Stimulated activated CD4-positive, alpha-beta T cell treated with anti-CD3 and anti-CD28 coated beads, TNF-alpha, amount 100 ng/mL, for 48 hours (primary cell): ENCODE data around the gene SLC52A1.
"Not testable (repeated sequence)": the region's sequence is repeated elsewhere in the genome, so short reads cannot be mapped to it uniquely, and the experiment has no call there.

Experiments
- DNase-seq, 3 donors: peaks; one replicate each; pipeline ENCODE4 v3.0.0-alpha.2; 2020; ENCODE audit warnings: low read depth in 3 of 3

Gene SLC52A1

DNA sequence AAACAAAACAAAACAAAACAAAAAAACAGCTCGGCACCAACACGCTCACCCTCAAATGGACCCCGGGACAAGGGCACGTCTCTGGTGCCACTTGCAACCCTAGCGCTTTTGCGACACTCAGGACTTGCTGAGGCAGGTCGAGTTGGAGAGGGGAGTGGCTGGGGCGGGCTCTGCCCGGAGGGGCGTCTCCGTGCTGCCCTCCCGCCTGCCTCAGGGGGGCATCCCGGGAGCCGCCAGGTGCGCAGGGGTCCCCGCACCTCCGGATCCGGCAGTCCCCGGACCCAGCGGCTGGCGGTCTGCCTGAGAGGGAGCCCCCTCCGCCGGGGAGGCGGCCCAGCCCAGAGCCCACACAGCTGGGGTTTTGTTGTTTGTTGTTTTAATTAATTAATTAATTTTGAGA is at the start of gene SLC52A1:
TSS of gene SLC52A1 (minus strand) at position 112 of the 400 bp plus-strand sequence. CDS start 820 bp downstream, outside the sequence.
- DNase-seq = no peak

DNA sequence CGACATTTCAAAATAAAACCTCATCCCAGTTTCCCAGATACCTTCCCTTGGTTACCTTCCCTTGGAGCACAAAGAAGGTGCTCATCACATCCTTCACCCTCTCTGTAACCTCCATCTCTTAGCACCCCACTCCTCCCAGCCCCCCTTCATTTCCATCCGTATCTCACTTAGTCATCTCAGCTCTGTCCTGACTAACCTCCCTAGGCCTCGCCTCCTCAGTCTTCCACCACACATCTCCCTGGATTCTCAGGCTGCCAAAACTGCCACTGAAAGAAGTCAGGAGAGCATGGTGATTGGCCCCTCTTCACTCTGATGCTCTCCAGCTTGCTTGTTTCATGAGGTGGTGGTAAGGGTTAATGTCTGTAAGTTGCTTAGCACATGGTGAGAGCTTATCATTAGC is 45.4 kb upstream of the SLC52A1 start:
- DNase-seq = peak in 1 of 3 donors; percentile 5

DNA sequence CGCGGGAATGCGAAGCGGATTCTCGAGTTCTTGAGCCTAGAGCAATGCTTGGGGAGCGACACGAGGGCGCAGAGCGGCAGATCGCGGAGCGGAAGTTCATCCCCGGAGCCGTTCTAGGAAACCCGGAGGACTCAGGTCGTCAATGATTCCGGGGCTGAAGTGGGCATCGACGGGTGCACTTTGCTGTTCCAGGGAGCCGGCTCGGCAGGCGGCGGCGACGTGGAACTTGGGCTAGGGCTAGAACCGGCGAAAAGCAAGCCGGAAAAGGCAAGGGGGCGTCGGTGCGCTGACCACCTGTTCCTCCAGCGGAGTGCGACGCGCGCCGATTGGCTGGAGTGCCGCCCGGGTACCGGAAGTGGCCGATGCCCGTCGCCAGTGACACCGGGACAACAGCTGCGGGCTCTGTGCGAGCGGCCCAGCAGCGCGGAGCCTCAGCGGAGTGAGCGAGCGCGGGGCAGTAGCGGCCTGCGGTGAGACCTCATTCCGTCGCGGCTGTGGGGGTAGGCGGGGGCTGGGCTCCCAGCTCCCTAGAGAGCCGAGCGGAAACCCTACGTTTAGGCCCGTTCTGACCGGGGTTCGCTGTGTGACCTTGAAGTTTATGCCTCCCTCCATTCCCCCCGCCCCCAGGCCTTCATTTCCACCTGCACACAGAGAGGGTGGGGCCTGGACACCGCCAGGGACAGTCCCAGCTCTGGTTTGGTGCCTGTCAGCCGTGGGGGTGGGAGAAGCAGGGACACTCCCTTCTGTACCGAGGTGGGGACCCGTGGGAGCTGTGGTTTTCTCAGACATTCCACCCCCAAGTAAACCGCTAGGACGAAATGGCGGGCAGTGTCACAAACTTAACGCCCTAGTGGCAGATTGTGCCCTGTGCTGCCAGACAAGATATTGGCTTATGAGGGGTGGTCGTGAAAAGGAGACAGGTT is 43.1 kb upstream of the SLC52A1 start, which contains the start of gene ZFP3:
TSS of gene ZFP3 (plus strand) at position 362 of the 923 bp plus-strand sequence. CDS start 13,038 bp downstream, outside the sequence.
- DNase-seq = peak; percentile 48 to 71 (median 62)

DNA sequence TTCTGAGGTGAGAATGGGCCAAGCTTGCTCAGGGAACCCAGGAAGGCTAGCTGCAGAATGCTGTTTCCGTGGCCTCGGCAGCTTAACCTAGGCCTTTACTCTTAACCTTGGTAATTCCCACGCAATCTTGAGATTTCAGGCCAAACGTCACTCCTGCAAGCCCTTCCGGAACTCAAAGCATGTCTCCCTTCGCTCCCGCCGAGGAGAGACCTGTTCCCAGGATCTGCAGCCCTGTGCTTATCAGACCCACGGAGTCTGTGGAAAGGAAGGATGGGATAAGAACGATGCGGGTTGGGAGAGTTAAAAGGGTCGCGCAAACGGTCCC is 42.5 kb upstream of the SLC52A1 start:
- no peak for DNase-seq

DNA sequence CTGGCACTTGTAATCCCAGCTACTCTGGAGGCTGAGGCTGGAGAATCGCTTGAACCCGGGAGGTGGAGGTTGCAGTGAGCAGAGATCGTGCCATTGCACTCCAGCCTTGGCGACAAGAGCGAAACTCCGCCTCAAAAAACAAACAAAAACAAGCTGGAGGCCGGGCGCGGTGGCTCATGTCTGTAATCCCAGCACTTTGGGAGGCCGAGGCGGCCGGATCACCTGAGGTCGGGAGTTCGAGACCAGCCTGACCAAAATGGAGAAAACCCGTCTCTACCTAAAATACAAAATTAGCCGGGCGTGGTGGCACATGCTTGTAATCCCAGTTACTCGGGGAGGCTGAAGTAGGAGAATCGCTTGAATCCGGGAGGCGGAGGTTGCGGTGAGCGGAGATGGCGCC is 42.0 kb upstream of the SLC52A1 start:
- not testable (repeated sequence) for DNase-seq

DNA sequence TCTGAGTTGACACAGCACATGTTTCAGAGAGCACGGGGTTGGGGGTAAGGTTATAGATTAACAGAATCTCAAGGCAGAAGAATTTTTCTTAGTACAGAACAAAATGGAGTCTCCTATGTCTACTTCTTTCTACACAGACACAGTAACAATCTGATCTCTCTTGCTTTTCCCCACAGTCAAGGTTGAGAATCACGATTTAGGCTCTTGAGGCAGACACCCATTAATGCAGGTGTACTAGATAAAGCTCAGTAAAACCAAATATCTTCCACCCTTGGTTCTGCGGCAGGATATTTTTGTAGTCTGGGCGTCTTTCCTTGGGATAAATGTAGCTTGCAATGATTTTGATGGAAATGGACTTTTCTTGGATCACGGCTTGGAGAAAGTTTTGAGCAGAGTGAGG is 40.2 kb upstream of the SLC52A1 start:
- DNase-seq = not testable (repeated sequence)

DNA sequence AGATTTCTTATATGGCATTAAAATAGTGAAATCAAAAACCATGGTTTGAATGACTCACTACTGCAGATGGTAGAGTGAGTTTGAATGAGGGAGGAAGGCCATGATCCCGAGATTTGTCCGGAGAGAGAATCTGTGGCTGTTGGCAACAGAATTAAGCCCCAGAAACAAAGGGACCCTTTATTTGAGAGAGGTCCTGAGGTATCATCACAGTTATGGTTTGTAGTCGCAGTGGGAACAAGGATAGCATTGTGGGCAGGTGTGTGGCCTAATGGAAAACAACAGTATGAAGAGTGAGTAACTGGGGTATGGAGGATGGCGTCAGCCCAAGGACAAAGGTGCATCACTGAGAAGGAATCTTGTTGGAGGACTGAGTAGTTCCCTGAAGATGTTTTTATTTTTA is 34.5 kb upstream of the SLC52A1 start:
- no peak for DNase-seq

DNA sequence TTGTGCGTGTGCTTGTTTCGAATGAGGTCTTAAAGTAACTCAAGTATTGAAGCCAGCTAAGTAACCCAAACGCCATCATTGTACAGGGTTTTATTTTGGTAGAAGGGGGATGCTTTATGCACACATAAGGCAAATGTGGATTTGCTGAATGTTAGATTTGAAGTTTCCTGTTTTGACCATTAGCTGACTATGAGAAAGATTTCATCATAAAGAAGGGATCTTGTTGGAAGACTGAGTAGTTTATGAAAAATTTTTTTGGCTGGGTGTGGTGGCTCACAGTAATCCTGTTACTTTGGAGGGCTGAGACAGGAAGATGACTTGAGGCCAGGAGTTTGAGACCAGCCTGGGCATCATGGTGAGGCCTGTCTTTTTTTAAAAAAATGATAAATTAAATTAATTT is 33.0 kb upstream of the SLC52A1 start:
- DNase-seq = no peak

DNA sequence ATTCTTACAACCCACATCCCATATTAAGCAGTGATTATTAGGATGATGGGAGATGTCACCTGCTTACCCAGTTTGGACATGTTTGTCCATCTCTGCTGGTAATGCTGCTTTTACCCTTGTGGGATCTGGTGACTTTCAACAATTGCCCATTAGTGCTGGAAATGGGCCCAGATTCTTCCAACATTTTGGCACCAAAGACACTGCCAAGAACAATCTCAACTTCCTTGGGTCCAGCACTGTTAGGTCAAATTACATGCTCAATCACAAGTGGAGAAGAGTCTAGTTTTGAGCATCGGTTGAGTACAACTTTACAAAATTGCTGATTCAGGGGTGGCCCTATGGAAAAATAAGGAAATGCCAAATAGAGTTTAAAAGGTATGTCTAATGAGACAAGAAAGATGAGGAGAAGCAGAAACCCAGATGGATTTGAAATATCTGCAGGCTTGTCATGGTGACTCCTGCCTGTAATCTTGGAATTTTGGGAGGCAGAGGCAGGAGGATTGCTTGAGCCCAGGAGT is 30.1 kb upstream of the SLC52A1 start:
- DNase-seq = no peak

DNA sequence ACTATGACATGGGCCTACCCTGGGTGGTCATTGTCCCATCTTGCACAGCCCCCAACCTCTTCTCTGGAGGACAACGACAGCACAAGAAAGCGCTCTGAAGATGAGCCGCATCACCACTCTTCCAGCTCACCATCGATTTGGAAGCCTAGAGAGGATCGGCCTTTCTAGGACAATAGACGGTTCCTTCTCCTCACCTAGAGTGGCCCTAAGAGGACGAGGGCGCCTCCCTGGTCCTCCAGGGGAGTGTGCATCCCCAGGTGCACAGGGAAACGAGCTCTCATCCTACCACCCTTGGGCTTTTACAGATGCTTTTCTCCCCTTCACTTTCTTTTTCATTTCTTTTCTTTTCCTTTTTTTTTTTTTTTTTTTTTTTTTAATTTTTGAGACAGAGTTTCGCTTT is 20.3 kb upstream of the SLC52A1 start:
- no peak for DNase-seq

DNA sequence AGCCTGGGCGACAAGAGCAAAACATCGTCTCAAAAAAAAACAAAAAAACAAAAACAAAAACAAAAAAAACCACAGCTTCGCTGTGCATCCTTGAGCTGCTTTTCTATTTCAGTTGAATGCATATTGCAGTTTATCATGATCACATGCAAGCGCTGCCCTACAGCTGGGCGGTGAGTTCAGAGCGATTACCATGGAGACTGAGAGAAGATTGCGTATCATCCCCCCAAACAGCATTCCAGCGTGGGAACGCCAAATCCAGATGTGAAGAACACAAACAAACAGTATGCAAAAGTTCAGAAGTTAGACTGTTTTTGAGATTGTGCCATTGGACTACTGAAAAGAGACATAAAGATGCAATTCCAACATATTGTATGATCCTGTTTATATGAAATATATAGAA is 15.1 kb upstream of the SLC52A1 start:
- no peak for DNase-seq

DNA sequence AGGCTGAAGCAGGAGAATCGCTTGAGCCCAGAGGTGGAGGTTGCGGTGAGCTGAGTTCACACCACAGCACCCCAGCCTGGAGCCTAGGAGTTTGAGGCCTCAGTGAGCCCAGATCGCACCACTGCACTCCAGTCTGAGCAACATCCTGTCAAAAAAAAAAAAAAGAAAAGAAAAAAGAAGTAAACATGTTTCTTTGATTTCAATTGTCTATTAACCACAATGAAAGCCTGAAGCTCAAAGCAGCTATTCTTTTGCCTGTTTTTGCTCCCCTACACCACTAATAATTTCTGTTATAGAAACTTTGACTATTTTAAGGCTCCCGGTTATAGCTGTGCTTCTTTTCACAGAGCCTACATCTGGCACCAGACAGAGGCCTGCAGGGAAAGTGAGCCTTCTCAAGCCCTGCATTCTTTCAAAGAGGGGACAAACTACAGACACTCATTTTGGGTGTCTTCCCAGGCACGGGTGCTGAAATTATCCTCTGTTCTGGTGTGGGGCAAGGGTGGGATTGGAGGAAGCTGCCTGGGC is 14.2 kb upstream of the SLC52A1 start:
- DNase-seq = no peak

DNA sequence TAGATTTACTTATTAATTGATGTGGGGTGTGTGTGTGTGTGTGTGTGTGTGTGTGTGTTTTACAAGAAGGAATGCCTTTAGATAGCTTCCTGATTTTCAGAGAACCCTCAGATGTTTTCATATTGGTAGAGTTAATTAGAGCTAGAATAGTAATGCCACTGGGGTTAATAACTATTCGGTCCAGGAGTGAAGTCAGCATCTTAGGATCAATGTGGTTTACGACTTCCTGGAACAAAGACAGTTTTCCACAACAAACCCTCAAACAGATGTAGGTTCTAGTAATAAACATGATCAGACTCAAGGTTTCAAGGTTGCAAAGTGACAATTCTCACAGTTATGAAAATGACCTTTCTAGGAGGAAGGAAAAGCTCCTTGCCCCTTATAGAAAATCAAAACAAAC is 12.2 kb upstream of the SLC52A1 start:
- no peak for DNase-seq

DNA sequence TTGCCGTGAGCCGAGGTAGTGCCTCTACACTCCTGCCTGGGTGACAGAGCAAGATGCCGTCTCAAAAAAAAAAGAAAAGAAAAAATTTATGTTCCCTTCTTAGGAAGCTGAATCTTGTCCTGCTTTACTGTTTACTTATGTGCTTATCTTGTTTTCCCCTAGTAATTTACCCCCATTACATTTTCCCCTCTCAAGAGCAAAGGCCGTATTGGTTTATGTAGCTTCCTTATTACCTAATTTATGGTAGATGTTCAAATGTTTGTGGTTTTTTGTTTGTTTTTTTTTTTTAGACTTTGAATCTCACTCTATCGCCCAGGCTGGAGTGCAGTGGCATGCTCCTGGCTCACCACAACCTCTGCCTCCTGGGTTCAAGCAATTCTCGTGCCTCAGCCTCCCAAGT is 10.3 kb upstream of the SLC52A1 start:
- DNase-seq = no peak

DNA sequence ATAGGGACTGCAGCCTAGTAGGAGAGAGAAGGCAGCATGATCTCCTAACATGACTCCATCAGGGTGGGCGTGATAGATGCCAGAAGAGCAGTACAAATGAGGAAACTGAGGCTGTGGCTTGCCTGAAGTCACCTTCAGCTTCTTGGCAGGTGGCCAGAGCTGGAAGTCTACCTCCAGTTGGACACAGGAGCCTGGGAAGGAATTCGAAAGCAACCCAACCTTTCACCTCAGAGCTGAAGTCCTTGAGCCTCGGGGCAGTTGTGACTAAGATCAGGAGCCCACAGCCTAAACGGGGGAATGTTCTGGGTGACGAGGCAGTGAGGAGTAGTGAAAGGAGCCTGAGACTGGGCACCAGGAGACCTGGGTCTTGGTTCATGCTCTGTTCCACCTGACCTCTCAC is 9.4 kb upstream of the SLC52A1 start:
- no peak for DNase-seq

DNA sequence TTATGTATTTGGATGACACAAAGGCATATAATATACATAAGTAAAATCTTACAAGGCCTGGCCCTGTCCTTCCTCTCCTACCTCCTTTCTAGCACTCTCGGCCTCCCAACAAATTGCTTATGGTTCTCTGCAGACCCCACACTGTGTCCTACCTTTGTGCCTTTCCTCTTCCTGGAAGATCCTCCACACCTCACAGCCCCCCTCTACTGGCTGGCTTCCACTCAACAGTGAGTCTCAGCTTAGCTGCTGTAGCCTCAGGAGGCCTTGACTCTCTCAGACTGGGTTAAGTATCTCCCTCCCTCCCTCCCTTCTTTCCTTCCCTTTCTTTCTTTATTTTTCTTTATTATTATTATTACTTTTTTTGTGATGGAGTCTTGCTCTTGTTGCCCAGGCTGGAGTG is 8.3 kb upstream of the SLC52A1 start:
- no peak for DNase-seq

DNA sequence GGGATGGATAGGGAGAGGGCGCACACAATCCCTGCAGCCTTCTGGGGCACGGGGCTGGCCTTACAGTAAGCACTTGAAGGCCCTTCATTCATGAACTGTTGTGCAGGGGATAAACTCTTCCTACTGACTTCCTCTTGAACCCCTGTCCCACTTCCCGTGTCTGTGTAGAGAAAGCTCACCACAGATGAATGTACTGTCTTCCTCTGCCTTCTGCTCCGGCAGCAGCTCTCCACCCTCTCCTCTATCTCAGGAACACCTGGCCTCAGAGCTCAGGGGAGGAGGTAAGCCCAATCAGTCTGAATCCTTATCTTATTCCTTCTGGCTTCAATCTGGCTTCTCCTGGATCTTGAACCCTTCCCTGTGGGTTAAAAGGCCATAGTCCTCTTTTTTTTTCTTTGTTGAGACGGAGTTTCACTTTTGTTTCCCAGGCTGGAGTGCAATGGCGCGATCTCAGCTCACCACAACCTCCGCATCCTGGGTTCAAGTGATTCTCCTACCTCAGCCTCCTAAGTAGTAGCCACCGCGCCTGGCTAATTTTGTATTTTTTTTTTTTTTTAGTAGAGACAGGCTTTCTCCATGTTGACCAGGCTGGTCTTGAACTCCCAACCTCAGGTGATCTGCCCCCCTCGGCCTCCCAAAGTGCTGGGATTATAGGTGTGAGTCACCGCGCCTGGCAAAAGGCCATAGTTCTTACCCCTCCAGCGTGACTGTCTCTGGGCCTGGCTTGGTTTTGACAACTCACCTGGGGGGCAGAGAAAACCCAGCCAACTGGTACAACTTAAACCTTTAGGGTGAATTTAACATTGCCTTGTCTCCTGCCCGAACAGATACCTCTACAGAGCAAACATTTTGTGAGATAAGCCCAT is 7.2 kb upstream of the SLC52A1 start:
- peak in 1 of 3 donors; percentile 13 for DNase-seq

DNA sequence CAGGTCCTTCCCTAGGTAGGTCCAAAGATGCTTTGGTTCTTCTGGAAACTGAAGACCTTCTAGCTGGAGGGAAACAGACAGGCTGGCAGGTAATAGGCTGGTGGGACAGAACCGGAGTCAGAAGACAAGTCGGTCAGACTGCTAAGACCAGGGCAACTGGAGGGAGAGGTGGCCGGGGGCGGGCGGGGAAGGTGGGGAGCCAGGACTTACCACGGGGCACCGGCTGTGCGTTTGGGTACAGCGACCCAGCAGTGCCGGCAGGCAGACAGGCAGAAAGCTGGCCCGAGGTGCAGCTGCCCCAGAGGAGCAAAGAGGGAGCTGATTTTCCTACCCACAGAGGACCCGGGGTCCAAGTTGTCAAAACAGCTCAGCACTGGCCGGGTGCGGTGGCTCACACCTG is 575 bp downstream of the SLC52A1 start:
- no peak for DNase-seq

DNA sequence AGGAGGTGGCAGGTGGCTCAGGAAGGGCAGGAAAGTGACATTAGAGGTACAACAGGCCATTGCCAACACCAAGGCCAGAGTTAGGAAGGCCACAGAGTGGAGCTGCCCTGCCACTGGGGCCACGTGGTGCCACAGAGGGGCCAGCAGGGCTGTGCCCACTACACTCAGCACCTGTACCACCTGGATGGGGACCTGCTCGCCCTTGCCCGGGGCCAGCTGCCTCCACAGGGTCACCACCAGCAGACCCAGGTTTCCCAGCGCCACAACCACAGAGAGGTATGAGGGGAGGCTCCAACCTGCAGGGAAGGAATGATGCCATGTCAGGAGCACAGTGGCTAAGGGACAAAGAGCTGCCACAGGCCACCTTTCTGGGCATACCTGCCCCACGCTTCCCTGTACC is 1.2 kb downstream of the SLC52A1 start:
- DNase-seq = no peak

DNA sequence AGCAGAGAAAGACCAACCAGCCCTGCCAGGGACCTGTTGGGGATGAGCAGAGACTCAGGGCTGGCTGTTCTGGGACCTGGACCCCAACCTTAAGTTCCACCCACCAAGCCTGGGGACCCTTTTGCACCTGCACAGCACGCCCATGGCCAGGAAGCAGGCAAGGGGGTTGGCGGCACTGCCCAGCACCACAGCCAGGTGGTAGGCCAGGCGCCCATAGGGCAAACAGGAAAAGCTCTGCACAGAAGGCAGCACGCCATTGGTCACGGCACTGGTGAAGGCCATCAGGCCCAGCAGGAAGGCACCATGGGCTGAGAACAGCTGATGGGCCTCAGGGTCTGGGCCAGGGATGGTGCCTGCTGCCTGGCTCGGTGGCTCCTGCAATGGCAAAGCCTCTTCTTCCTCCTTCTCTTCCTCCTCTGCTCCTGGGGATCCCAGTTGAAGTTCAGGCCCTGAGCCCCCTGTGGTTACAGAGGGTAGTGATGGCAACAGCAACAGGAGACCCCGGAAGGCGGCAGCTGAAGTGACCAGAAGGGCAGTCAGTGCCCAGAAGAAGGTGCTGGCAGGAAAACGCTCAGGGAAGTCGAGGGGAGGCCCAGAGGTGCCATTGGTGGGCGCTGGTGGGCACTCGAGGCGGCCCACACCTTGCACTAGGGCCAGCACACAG is 1.7 kb downstream of the SLC52A1 start:
- no peak for DNase-seq

DNA sequence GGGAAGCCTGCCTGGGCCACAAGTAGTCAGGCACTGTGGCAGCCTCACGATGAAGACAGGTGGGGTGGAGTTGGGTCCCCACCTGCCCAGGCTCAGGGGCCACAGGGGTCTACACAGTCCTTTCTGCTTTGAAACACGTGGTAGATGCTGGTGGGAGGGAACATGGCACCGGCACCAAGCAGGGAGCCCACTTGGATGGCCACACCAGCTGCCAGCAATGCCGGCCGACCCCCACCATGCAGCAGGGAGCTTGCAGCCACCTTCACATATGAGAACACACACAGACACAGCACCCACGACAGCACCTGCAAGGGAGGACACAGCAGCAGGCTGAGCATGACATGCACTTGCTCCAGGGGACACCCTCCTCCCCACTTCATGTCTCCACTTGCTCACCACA is 2.4 kb downstream of the SLC52A1 start:
- DNase-seq = no peak
